ENCODE measurements around the gene SLC2A13. TPM values are rescaled to one million over a fixed set of nuclear protein-coding genes. Genes with fewer than 3 reads are reported as not detected.

The SLC2A13 gene
- total and polyA plus RNA-seq, 10 of the 15 experiments (the other 5 are each of a cell fraction or from before 2014, with no cell fraction given): 0.05 to 3.7 (median 0.25) TPM

DNA sequence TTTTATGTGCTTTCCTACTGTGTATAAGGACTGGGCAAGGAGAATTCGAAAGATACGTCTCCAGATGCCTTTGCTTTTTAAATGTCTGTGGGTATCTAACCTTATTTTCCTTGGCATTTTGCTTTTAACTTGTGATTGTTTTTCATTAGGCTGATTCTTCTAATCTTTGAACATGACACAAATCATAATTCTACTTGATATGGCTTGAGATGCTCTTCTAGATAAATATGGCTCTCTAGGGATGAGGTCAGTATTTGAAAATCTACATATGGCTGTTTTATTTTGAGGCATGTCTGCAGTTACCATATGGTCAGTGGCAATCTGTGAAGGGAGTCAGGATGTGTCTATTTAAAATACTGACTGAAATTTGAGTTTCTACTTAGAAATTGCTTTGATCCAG lies 139.2 kb downstream of the SLC2A13 start:
- no peak overlapping the region for H2AFZ ChIP-seq (ENCODE audit: control insufficient read depth, low read depth, low read length)
- no peaks in the 10 kb centered on the region for H3K27me3 ChIP-seq (replicated peaks in 1 of 2; ENCODE audit: control insufficient read depth in 2 of 2, insufficient read depth in 2 of 2, low read length in 1 of 2)
- no peak for ATAC-seq
- no peaks in the 10 kb centered on the region for H3K79me2 ChIP-seq (ENCODE audit: control insufficient read depth, insufficient read depth, low read length)
- 82% methylated on average over 2 of the region's 2 CpGs for WGBS (ENCODE audit: insufficient coverage, insufficient replicate concordance, low lambda C conversion rate, missing lambda C conversion rate)
- H3K4me1 ChIP-seq (ENCODE audit: control insufficient read depth, insufficient read depth, low read length): no peaks in the 10 kb centered on the region
- H3K9me3 ChIP-seq (replicated peaks; ENCODE audit: control insufficient read depth, insufficient read depth, low read length): no peaks in the 10 kb centered on the region
- H3K4me3 ChIP-seq: no peak overlapping the region
- H3K4me2 ChIP-seq (ENCODE audit: control insufficient read depth, insufficient read depth): no peak overlapping the region
- H3K9ac ChIP-seq (ENCODE audit: control insufficient read depth, insufficient read depth, low read length): no peak overlapping the region
- intact Hi-C loops (cut with micrococcal nuclease; ENCODE audit: unreplicated experiment) (no loop called here), in situ Hi-C loops (cut with MboI) (no loop called here)
- DNase-seq (ENCODE audit: low read depth, low spot score): no peak
- ChIA-PET RAD21 (ENCODE audit: unreplicated experiment) (no interaction called here), CTCF (no interaction called here), POLR2A (interaction anchor here (0.5 kb wide), 1 partner anchor 1149 kb away, joined by 4 read pairs; no protein-coding TSS in a partner anchor), SMC1A (ENCODE audit: uncharacterized antibody, unreplicated experiment) (no interaction called here)
- H4K20me1 ChIP-seq (ENCODE audit: control insufficient read depth, insufficient read depth): no peaks in the 10 kb centered on the region
- no peak for FAIRE-seq
- H3K27ac ChIP-seq (ENCODE audit: control insufficient read depth, insufficient read depth): no peak overlapping the region
- no TSS peak for BruUV-seq (replicated peaks)
- no peak for TF ChIP-seq TCF7 (IDR thresholded peaks at IDR 0.05; ENCODE audit: borderline replicate concordance)
- TF ChIP-seq NFYA (IDR thresholded peaks at IDR 0.05; ENCODE audit: borderline replicate concordance, low read depth, low read length): no peak
- TF ChIP-seq PAX8 (IDR thresholded peaks at IDR 0.05): no peak
- no peak for TF ChIP-seq HSF1 (IDR thresholded peaks at IDR 0.05; ENCODE audit: low read depth, low read length)
- no peak for TF ChIP-seq MXI1 (IDR thresholded peaks at IDR 0.05; ENCODE audit: low read depth, low read length)
- TF ChIP-seq DPF2 (IDR thresholded peaks at IDR 0.05): no peak
- TF ChIP-seq RB1 (IDR thresholded peaks at IDR 0.05; ENCODE audit: borderline replicate concordance): no peak
- no peak for TF ChIP-seq KLF5 (IDR thresholded peaks at IDR 0.05; ENCODE audit: partially characterized antibody)
- TF ChIP-seq, protein P1, sequence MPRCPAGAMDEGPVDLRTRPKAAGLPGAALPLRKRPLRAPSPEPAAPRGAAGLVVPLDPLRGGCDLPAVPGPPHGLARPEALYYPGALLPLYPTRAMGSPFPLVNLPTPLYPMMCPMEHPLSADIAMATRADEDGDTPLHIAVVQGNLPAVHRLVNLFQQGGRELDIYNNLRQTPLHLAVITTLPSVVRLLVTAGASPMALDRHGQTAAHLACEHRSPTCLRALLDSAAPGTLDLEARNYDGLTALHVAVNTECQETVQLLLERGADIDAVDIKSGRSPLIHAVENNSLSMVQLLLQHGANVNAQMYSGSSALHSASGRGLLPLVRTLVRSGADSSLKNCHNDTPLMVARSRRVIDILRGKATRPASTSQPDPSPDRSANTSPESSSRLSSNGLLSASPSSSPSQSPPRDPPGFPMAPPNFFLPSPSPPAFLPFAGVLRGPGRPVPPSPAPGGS (IDR thresholded peaks at IDR 0.05; ENCODE audit: borderline replicate concordance, insufficient read depth, low read depth, low read length, poor library complexity, severe bottlenecking): no peak
- TF ChIP-seq ZNF622 (IDR thresholded peaks at IDR 0.05): no peak
- no peak for TF ChIP-seq IKZF2 (IDR thresholded peaks at IDR 0.05)
- no peak for TF ChIP-seq NFXL1 (IDR thresholded peaks at IDR 0.05; ENCODE audit: borderline replicate concordance)
- TF ChIP-seq ZNF687 (IDR thresholded peaks at IDR 0.05): no peak
- no peak for TF ChIP-seq TCF3 (IDR thresholded peaks at IDR 0.05; ENCODE audit: borderline replicate concordance, insufficient read depth, low read depth, low read length)
- TF ChIP-seq CBFB (IDR thresholded peaks at IDR 0.05; ENCODE audit: low read depth): no peak
- no peak for TF ChIP-seq NKRF (conservative IDR thresholded peaks at IDR 0.05)
- H3K36me3 ChIP-seq (ENCODE audit: control insufficient read depth in 2 of 2, insufficient read depth in 2 of 2, low read length in 1 of 2): no peaks in the 10 kb centered on the region

Measured in GM12878 (cell line).